ENCODE measurements around the gene MCTP2.

Gene MCTP2

GRCh38 chr15:94282269-94283250 is 51.2 kb downstream of the MCTP2 start:
- in situ Hi-C loops (cut with MboI; ENCODE audit: low sequenced_read_pairs), result no loop called here
- DNase-seq (ENCODE audit: low spot score in 2 of 2), result no peak

DNA sequence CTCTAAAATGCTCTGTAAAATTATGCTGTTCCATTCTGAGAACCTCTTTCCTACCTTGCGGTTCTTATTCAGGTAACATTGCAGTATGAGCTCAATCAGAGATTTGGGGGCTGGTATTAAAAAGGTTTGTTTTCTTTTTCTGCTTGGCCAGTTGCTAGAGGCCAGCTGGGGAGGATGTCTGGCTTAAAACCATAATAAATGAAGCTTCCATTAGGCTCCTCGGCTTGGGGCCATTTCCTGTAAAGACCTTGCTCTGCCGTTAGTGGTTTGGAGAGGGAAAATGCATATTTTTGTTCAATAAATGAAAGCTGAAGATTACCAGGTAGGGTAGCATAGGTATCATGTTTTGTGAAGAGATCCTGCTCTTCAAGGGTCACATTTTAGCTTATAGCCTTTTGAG is 55.2 kb downstream of the MCTP2 start:
- in situ Hi-C loops (cut with MboI; ENCODE audit: low sequenced_read_pairs), result no loop called here
- DNase-seq (ENCODE audit: low spot score in 2 of 2), result no peak
- Histone ChIP-seq H3K4me1 (no peaks in the 10 kb centered on the region), H3K9me3 (no peaks in the 10 kb centered on the region), H3K27me3 (ENCODE audit: low read depth) (no peaks in the 10 kb centered on the region), H3K36me3 (replicated peaks) (no peaks in the 10 kb centered on the region), H3K4me3 (no peak overlapping the region)

More at GRCh38 chr15:94282269-94283250, 51.2 kb downstream of the MCTP2 start:
- Histone ChIP-seq H3K36me3 (replicated peaks) (no peaks in the 10 kb centered on the region), H3K9me3 (no peaks in the 10 kb centered on the region), H3K4me1 (no peaks in the 10 kb centered on the region), H3K4me3 (no peak overlapping the region), H3K27me3 (ENCODE audit: low read depth) (no peaks in the 10 kb centered on the region)

- H3K4me3 ChIP-seq, result no peak overlapping the region
- no peaks in the 10 kb centered on the region for H3K9me3 ChIP-seq
- in situ Hi-C loops (cut with MboI; ENCODE audit: low sequenced_read_pairs), result no loop called here
- H3K27me3 ChIP-seq (ENCODE audit: low read depth), result no peaks in the 10 kb centered on the region
- H3K36me3 ChIP-seq (replicated peaks), result no peaks in the 10 kb centered on the region
- no peaks in the 10 kb centered on the region for H3K4me1 ChIP-seq
- no peak for DNase-seq (ENCODE audit: low spot score in 2 of 2)
These were observed 56.5 kb downstream of the MCTP2 start for GRCh38 chr15:94287794-94288246.

- H3K4me3 ChIP-seq, result no peak overlapping the region
- H3K4me1 ChIP-seq, result no peaks in the 10 kb centered on the region
- no peaks in the 10 kb centered on the region for H3K36me3 ChIP-seq (replicated peaks)
- DNase-seq (ENCODE audit: low spot score in 2 of 2), result no peak
- no peaks in the 10 kb centered on the region for H3K9me3 ChIP-seq
- in situ Hi-C loops (cut with MboI; ENCODE audit: low sequenced_read_pairs), result no loop called here
- no peaks in the 10 kb centered on the region for H3K27me3 ChIP-seq (ENCODE audit: low read depth)
These were observed 59.4 kb downstream of the MCTP2 start for GRCh38 chr15:94290730-94291129.

GRCh38 chr15:94293411-94294402 is 62.3 kb downstream of the MCTP2 start:
- in situ Hi-C loops (cut with MboI; ENCODE audit: low sequenced_read_pairs), result no loop called here
- H3K9me3 ChIP-seq, result no peaks in the 10 kb centered on the region
- H3K4me1 ChIP-seq, result no peaks in the 10 kb centered on the region
- no peak for DNase-seq (ENCODE audit: low spot score in 2 of 2)
- no peaks in the 10 kb centered on the region for H3K27me3 ChIP-seq (ENCODE audit: low read depth)
- H3K4me3 ChIP-seq, result no peak overlapping the region
- H3K36me3 ChIP-seq (replicated peaks), result no peaks in the 10 kb centered on the region

DNA sequence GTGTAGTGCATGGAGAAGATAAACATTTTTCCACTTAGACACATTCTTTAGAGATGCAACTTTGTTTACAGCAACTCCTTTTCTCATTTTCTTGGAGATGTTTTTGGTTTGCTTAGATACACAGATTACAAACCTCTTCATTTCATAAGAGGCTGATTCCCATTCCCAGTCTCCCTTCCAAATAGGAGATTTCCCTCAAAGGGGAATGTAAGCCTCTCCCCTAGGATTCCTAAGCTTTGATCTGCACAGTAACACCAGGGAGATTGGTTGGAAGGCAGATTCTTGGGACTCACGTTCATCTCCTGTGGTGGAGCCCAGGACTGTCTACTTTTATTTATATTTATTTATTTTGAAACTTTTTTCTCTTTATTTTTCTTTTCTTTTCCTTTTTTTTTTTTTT is 63.2 kb downstream of the MCTP2 start:
- Histone ChIP-seq H3K9me3 (no peaks in the 10 kb centered on the region), H3K36me3 (replicated peaks) (no peaks in the 10 kb centered on the region), H3K4me1 (no peaks in the 10 kb centered on the region), H3K27me3 (ENCODE audit: low read depth) (no peaks in the 10 kb centered on the region), H3K4me3 (no peak overlapping the region)
- DNase-seq (ENCODE audit: low spot score in 2 of 2), result no peak
- in situ Hi-C loops (cut with MboI; ENCODE audit: low sequenced_read_pairs), result no loop called here

DNA sequence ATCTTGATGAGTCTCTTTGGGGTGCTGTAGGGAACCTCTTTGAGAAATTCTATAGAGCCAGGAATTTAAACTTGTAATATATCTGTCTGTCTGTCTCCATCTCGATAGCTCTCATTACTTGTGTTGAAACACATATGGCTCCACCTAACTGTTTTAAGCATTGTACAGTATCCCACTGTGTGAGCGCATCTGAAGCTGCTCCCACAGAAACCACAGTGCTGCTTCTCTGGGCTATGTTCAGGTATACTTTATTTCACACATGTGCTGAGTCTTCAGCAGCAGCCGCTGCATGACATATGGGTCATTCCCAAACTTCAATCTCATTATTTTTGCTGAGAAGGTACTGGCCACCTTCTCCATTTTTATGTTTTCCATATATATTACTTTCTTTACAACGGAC is 63.9 kb downstream of the MCTP2 start:
- H3K36me3 ChIP-seq (replicated peaks), result no peaks in the 10 kb centered on the region
- H3K4me1 ChIP-seq, result no peaks in the 10 kb centered on the region
- DNase-seq (ENCODE audit: low spot score in 2 of 2), result no peak
- no peak overlapping the region for H3K4me3 ChIP-seq
- in situ Hi-C loops (cut with MboI; ENCODE audit: low sequenced_read_pairs), result no loop called here
- H3K9me3 ChIP-seq, result no peaks in the 10 kb centered on the region
- H3K27me3 ChIP-seq (ENCODE audit: low read depth), result no peaks in the 10 kb centered on the region

- DNase-seq (ENCODE audit: low spot score in 2 of 2), result no peak
- Histone ChIP-seq H3K4me1 (no peaks in the 10 kb centered on the region), H3K9me3 (no peaks in the 10 kb centered on the region), H3K27me3 (ENCODE audit: low read depth) (no peaks in the 10 kb centered on the region), H3K4me3 (no peak overlapping the region), H3K36me3 (replicated peaks) (no peaks in the 10 kb centered on the region)
- in situ Hi-C loops (cut with MboI; ENCODE audit: low sequenced_read_pairs), result no loop called here
These were observed 65.4 kb downstream of the MCTP2 start for GRCh38 chr15:94296717-94297116.

DNA sequence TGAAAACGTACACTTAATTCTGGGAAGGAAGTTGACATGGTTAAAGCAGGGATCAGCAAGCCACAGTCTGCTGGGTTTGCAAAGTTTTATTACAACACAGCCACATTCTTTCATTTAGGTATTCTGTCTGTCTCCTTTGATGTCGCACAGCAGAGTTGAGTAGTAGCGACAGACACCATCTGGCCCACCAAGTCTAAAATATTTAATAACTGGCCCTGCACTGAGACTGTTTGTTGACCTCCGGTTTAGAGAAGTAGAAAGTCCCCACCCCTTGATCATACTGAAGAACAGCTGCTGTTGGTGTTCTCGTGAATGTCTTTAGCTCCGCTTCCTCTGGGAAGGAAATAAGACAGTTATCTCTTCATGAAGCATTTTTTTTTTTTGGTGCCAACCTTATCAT is 66.2 kb downstream of the MCTP2 start:
- Histone ChIP-seq H3K4me3 (no peak overlapping the region), H3K4me1 (no peaks in the 10 kb centered on the region), H3K27me3 (ENCODE audit: low read depth) (no peaks in the 10 kb centered on the region), H3K9me3 (no peaks in the 10 kb centered on the region), H3K36me3 (replicated peaks) (no peaks in the 10 kb centered on the region)
- in situ Hi-C loops (cut with MboI; ENCODE audit: low sequenced_read_pairs), result no loop called here
- DNase-seq (ENCODE audit: low spot score in 2 of 2), result no peak

DNA sequence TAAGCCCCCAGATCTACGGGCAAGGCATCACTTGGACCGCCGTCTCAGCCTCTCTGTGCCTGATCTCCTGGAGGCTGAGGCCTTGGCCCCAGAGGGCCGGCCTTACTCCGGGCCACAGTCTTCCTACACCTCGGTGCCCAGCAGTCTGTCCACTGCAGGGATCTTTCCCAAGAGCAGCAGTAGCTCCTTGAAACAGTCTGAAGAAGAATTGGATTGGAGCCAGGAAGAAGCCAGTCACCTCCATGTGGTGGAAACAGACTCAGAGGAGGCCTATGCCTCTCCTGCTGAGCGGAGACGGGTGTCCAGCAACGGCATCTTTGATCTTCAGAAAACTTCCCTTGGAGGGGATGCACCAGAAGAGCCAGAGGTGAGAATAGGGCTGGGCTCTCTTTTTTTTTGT is 67.0 kb downstream of the MCTP2 start:
- in situ Hi-C loops (cut with MboI; ENCODE audit: low sequenced_read_pairs), result no loop called here
- no peaks in the 10 kb centered on the region for H3K4me1 ChIP-seq
- no peak overlapping the region for H3K4me3 ChIP-seq
- no peak for DNase-seq (ENCODE audit: low spot score in 2 of 2)
- no peaks in the 10 kb centered on the region for H3K9me3 ChIP-seq
- H3K36me3 ChIP-seq (replicated peaks), result no peaks in the 10 kb centered on the region
- no peaks in the 10 kb centered on the region for H3K27me3 ChIP-seq (ENCODE audit: low read depth)

DNA sequence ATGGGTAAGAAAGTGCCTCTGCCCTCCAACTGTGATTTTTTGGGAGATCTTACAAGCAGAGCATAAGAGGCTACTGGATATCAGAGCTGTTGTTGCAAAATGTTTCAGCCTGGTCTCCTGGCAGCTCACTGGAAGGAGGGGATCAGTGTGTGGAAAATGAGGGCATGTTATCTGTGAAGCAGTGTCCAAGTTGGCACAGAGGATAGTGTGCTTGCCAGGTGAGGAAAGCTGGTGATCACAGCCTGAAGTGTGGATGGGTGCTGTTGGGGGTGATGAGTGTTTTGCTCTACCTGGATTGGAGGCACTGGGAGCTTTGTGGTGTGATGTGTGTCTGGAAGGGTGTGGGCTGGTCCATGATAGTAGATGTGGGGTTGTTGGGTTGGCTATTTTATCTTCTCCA is 69.3 kb downstream of the MCTP2 start:
- Histone ChIP-seq H3K4me3 (no peak overlapping the region), H3K36me3 (replicated peaks) (no peaks in the 10 kb centered on the region), H3K9me3 (no peaks in the 10 kb centered on the region), H3K27me3 (ENCODE audit: low read depth) (no peaks in the 10 kb centered on the region), H3K4me1 (no peaks in the 10 kb centered on the region)
- in situ Hi-C loops (cut with MboI; ENCODE audit: low sequenced_read_pairs), result no loop called here
- no peak for DNase-seq (ENCODE audit: low spot score in 2 of 2)

GRCh38 chr15:94305133-94305532 is 73.8 kb downstream of the MCTP2 start:
- no peaks in the 10 kb centered on the region for H3K9me3 ChIP-seq
- in situ Hi-C loops (cut with MboI; ENCODE audit: low sequenced_read_pairs), result no loop called here
- H3K4me3 ChIP-seq, result no peak overlapping the region
- H3K4me1 ChIP-seq, result no peaks in the 10 kb centered on the region
- no peak for DNase-seq (ENCODE audit: low spot score in 2 of 2)
- no peaks in the 10 kb centered on the region for H3K27me3 ChIP-seq (ENCODE audit: low read depth)
- H3K36me3 ChIP-seq (replicated peaks), result no peaks in the 10 kb centered on the region

- Histone ChIP-seq H3K9me3 (no peaks in the 10 kb centered on the region), H3K4me3 (no peak overlapping the region), H3K4me1 (no peaks in the 10 kb centered on the region), H3K27me3 (ENCODE audit: low read depth) (no peaks in the 10 kb centered on the region), H3K36me3 (replicated peaks) (no peaks in the 10 kb centered on the region)
- no peak for DNase-seq (ENCODE audit: low spot score in 2 of 2)
- in situ Hi-C loops (cut with MboI; ENCODE audit: low sequenced_read_pairs), result no loop called here
These were observed 75.6 kb downstream of the MCTP2 start for GRCh38 chr15:94306700-94307650.

All from HAP-1 (cell line).